ENCODE results near the gene OSBP2. TPM values are rescaled to one million over a fixed set of nuclear protein-coding genes. Genes with fewer than 3 reads are reported as not detected.
A peak's percentile ranks its signal among the peaks of the same experiment; 100 is the strongest.

OSBP2 gene
- polyA plus RNA-seq, 2 of the 4 experiments (the other 2 are of a cell fraction) = 2.7 to 6.0 TPM

- FAIRE-seq = no peak
- WGBS (ENCODE audit: missing lambda C conversion rate) = 93% methylated on average over 14 of the region's 17 CpGs
These were observed 181.0 kb downstream of the OSBP2 start for GRCh38 chr22:30875481-30876215.

GRCh38 chr22:30876221-30876751 is 181.6 kb downstream of the OSBP2 start:
- Histone ChIP-seq H3K4me1 (peaks cover under 1% of the 10 kb centered on the region; the same call in 1 of the 3 replicates), H3K27ac (no peak overlapping the region), H3K4me3 (no peak overlapping the region), H3K4me2 (no peak overlapping the region), H3K9me3 (no peaks in the 10 kb centered on the region)
- TF ChIP-seq MAFK (IDR thresholded peaks at IDR 0.05; ENCODE audit: partially characterized antibody) (no peak), HOXB5 (CRISPR knock-in tag; IDR thresholded peaks at IDR 0.05) (no peak), BCL3 (IDR thresholded peaks at IDR 0.05) (no peak), RARB (CRISPR knock-in tag; IDR thresholded peaks at IDR 0.05) (no peak), RFX5 (IDR thresholded peaks at IDR 0.05) (no peak), EHMT2 (IDR thresholded peaks at IDR 0.05; ENCODE audit: low read depth) (no peak), RNF2 (IDR thresholded peaks at IDR 0.05; ENCODE audit: borderline replicate concordance, low read depth) (no peak), CHD2 (IDR thresholded peaks at IDR 0.05; ENCODE audit: low read length, partially characterized antibody) (no peak), HOXB13 (CRISPR knock-in tag; IDR thresholded peaks at IDR 0.05; ENCODE audit: low read depth) (no peak)
- CTCF ChIA-PET = interaction anchor here (0.9 kb wide), 1 partner anchor 10 kb away, joined by 3 read pairs; no protein-coding TSS in a partner anchor
- WGBS (ENCODE audit: missing lambda C conversion rate) = 83% methylated on average over 6 of the region's 9 CpGs
- no peak for ATAC-seq
- FAIRE-seq = no peak
- DNase-seq (ENCODE audit: low read depth in 1 of 2, low spot score in 1 of 2) = no peak
- POLR2A ChIA-PET = no interaction called here

More at GRCh38 chr22:30875481-30876215, 181.0 kb downstream of the OSBP2 start:
- Histone ChIP-seq H3K4me2 (no peak overlapping the region), H3K4me1 (no peaks in the 10 kb centered on the region), H3K4me3 (no peak overlapping the region), H3K27ac (peak overlapping the region in 1 of 2 experiments; percentile 28; a peak in 1 of 6 replicates), H3K9me3 (no peaks in the 10 kb centered on the region)
- no peak for DNase-seq (ENCODE audit: low read depth in 1 of 2, low spot score in 1 of 2)
- no peak for ATAC-seq
- TF ChIP-seq RNF2 (IDR thresholded peaks at IDR 0.05; ENCODE audit: borderline replicate concordance, low read depth) = no peak
- no peak for TF ChIP-seq SMC3 (IDR thresholded peaks at IDR 0.05)
- TF ChIP-seq ESRRA (IDR thresholded peaks at IDR 0.05; ENCODE audit: borderline replicate concordance, low read length) = no peak
- TF ChIP-seq RARB (CRISPR knock-in tag; IDR thresholded peaks at IDR 0.05) = no peak
- no peak for TF ChIP-seq RAD21 (conservative IDR thresholded peaks at IDR 0.05 in 1 of 2, IDR thresholded peaks at IDR 0.05 in 1 of 2)
- ChIA-PET POLR2A (interaction anchor here (0.5 kb wide), 1 partner anchor 214 kb away, joined by 5 read pairs; no protein-coding TSS in a partner anchor), CTCF (interaction anchor here (0.7 to 0.9 kb wide), 3 partner anchors 9 to 121 kb away, joined by 3 read pairs; no protein-coding TSS in a partner anchor)

- FAIRE-seq = no peak
- TF ChIP-seq POLR2AphosphoS2 (conservative IDR thresholded peaks at IDR 0.05; ENCODE audit: low read length) (no peak), EP300 (IDR thresholded peaks at IDR 0.05) (no peak), SREBF2 (IDR thresholded peaks at IDR 0.05) (no peak), NFE2L2 (conservative IDR thresholded peaks at IDR 0.05; ENCODE audit: low read length) (no peak), HDAC2 (IDR thresholded peaks at IDR 0.05) (no peak), RCOR1 (IDR thresholded peaks at IDR 0.05; ENCODE audit: low read depth, low read length) (no peak), RNF2 (IDR thresholded peaks at IDR 0.05; ENCODE audit: borderline replicate concordance, low read depth) (no peak), BCL3 (IDR thresholded peaks at IDR 0.05) (no peak), HOXB5 (CRISPR knock-in tag; IDR thresholded peaks at IDR 0.05) (no peak)
- no peak for DNase-seq (ENCODE audit: low read depth in 1 of 2, low spot score in 1 of 2)
- ChIA-PET POLR2A (no interaction called here), CTCF (interaction anchor here (3.1 kb wide), 1 partner anchor 14 kb away, joined by 12 read pairs; no protein-coding TSS in a partner anchor)
- no peak overlapping the region for H3K4me3 ChIP-seq
- no peak overlapping the region for H3K4me2 ChIP-seq
- no peaks in the 10 kb centered on the region for H3K9me3 ChIP-seq
- H3K4me1 ChIP-seq = peaks cover 8% of the 10 kb centered on the region
- ATAC-seq = no peak
- no peak overlapping the region for H3K27ac ChIP-seq
- WGBS (ENCODE audit: missing lambda C conversion rate) = 82% methylated on average over 9 of the region's 9 CpGs
These were observed 182.4 kb downstream of the OSBP2 start for GRCh38 chr22:30876915-30877553.

Measured in A549 (cell line).